Pulmonary artery endothelial cell (primary cell): ENCODE results near the gene SENP7. TPM values are rescaled to one million over a fixed set of nuclear protein-coding genes. Genes with fewer than 3 reads are reported as not detected.

Experiments
- total RNA-seq: library from RNA; depleted of rRNA; stranded (reverse); fragments of >200 nt; gene quantifications from 2 replicates; pipeline ENCODE4 v1.2.3, GENCODE V29; 2014

The SENP7 gene
- total RNA-seq, 1 donor from 2014 or later: 8.0 TPM

Other genes with a start within 250 kb of the SENP7 start
- gene IMPG2, start 192.6 kb downstream of the SENP7 start, total RNA-seq: 0.33 and 0.78 TPM in 2 replicates
- 38.8 and 39.9 TPM in 2 replicates for gene TRMT10C, start 48.7 kb upstream of the SENP7 start, total RNA-seq
- gene PCNP, start 61.0 kb upstream of the SENP7 start, total RNA-seq: 80.3 and 97.8 TPM in 2 replicates
- 18.4 and 29.8 TPM in 2 replicates for gene ZBTB11, start 163.9 kb upstream of the SENP7 start, total RNA-seq
- gene RPL24, start 173.5 kb upstream of the SENP7 start, total RNA-seq: 2,722 and 3,066 TPM in 2 replicates
- 8.5 and 17.7 TPM in 2 replicates for gene CEP97, start 211.4 kb upstream of the SENP7 start, total RNA-seq